GM12878 (cell line): Measurements from ENCODE around the gene PLOD3.

Experiments
- CTCF ChIP-seq, 3 experiments: IDR thresholded peaks in 2 of 3; conservative IDR thresholded peaks in 1 of 3; 2 replicates each; pipeline ENCODE4 v1.5.1; 2011; ENCODE audit warnings: low read depth in 3 of 3, low read length in 3 of 3, mild to moderate bottlenecking in 3 of 3, control low read depth in 2 of 3, moderate library complexity in 2 of 3, inconsistent platforms in 1 of 3, mixed read lengths in 1 of 3; ENCODE audit not compliant: control insufficient read depth in 2 of 3, insufficient read depth in 1 of 3; ENCODE audit errors: extremely low read depth in 1 of 3
- ETV6 ChIP-seq, 2 experiments: fragments of 450-650 bp in 1 of 2; IDR thresholded peaks in 1 of 2; conservative IDR thresholded peaks in 1 of 2; 2 replicates each; pipeline ENCODE4 v1.6.1; 2014; ENCODE audit warnings: antibody characterized with exemption in 1 of 2, borderline replicate concordance in 1 of 2, low read depth in 1 of 2, mild to moderate bottlenecking in 1 of 2, moderate library complexity in 1 of 2
- GABPA ChIP-seq: IDR thresholded peaks from 2 replicates; pipeline ENCODE4 v1.6.1; 2014; ENCODE audit warnings: antibody characterized with exemption, low read depth, mild to moderate bottlenecking, inconsistent platforms
- KLF5 ChIP-seq: fragments of 450-650 bp; IDR thresholded peaks from 2 replicates; pipeline ENCODE4 v1.6.1; 2014; ENCODE audit warnings: mild to moderate bottlenecking; ENCODE audit not compliant: partially characterized antibody
- MYC ChIP-seq: IDR thresholded peaks from 2 replicates; pipeline ENCODE4 v1.6.1; 2011; ENCODE audit warnings: mild to moderate bottlenecking, low read length, moderate library complexity, inconsistent platforms; ENCODE audit not compliant: insufficient read depth, insufficient replicate concordance, insufficient read length, severe bottlenecking
- POLR2AphosphoS5 ChIP-seq: IDR thresholded peaks from 2 replicates; pipeline ENCODE4 v1.6.1; 2011; ENCODE audit warnings: mild to moderate bottlenecking, low read length, inconsistent platforms
- SP1 ChIP-seq: IDR thresholded peaks from one replicate; pipeline ENCODE4 v1.6.1; 2011; ENCODE audit warnings: low read depth, low read length
- ZSCAN29 ChIP-seq: fragments of 450-650 bp; IDR thresholded peaks from 2 replicates; pipeline ENCODE4 v1.6.1; 2017; ENCODE audit warnings: mild to moderate bottlenecking, moderate library complexity

DNA sequence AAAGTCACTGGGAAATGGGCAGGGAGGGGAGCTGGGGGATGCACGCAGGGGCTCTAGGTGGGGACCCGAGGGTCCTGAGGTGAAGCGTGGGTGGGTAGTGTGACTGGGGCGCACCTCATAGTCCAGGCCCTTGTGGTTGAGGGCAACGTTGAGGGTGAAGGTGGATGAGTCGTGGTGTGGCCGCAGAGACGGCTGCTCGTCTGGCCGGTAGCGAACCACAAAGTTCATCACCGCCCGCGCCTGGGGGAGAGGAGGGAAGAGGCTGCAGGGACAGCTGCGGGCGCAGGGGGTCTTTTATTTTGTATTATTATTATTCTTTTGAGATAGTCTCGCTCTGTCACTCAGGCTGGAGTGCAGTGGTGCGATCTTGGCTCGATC lies 10.7 kb downstream of the PLOD3 start:
- TF ChIP-seq CTCF (IDR thresholded peaks at IDR 0.05 in 2 of 3, conservative IDR thresholded peaks at IDR 0.05 in 1 of 3; ENCODE audit: control insufficient read depth in 2 of 3, extremely low read depth in 1 of 3, insufficient read depth in 1 of 3, low read depth in 3 of 3, low read length in 3 of 3) (no peak), POLR2AphosphoS5 (no peak), ETV6 (conservative IDR thresholded peaks at IDR 0.05 in 1 of 2, IDR thresholded peaks at IDR 0.05 in 1 of 2; ENCODE audit: borderline replicate concordance in 1 of 2, low read depth in 1 of 2) (no peak), KLF5 (no peak), GABPA (no peak), ZSCAN29 (no peak), SP1 (no peak), MYC (no peak)
